NCI-H524 treated with DMSO at 0.1 percent for 48 hours (cell line): ENCODE data around the gene KPNB1.

Experiments
- DNase-seq: peaks from one replicate; lab custom pipeline; 2025; lab: John Stamatoyannopoulos, UW

The KPNB1 gene

GRCh38 chr17:47696717-47697642 lies 47.3 kb downstream of the KPNB1 start:
- DNase-seq = no peak

GRCh38 chr17:47697906-47698711 lies 48.4 kb downstream of the KPNB1 start:
- DNase-seq = no peak

- no peak for DNase-seq
Observed at GRCh38 chr17:47698749-47699535, 49.2 kb downstream of the KPNB1 start.

- no peak for DNase-seq
Observed at GRCh38 chr17:47699536-47699840, 49.8 kb downstream of the KPNB1 start.

GRCh38 chr17:47700471-47701449 lies 51.0 kb downstream of the KPNB1 start:
- no peak for DNase-seq

GRCh38 chr17:47701608-47702007 lies 51.9 kb downstream of the KPNB1 start:
- DNase-seq = no peak

GRCh38 chr17:47702391-47702995 lies 52.8 kb downstream of the KPNB1 start:
- no peak for DNase-seq

GRCh38 chr17:47703191-47703591 lies 53.5 kb downstream of the KPNB1 start:
- no peak for DNase-seq

- DNase-seq = no peak
Observed at GRCh38 chr17:47703671-47704070, 54.0 kb downstream of the KPNB1 start.

- DNase-seq = no peak
Observed at GRCh38 chr17:47704116-47704515, 54.4 kb downstream of the KPNB1 start.

- no peak for DNase-seq
Observed at GRCh38 chr17:47704736-47705135, 55.0 kb downstream of the KPNB1 start.

- no peak for DNase-seq
Observed at GRCh38 chr17:47705536-47706530, 56.1 kb downstream of the KPNB1 start.

GRCh38 chr17:47707056-47707804 lies 57.5 kb downstream of the KPNB1 start:
- DNase-seq = no peak

GRCh38 chr17:47707884-47708283 lies 58.2 kb downstream of the KPNB1 start:
- DNase-seq = no peak

- DNase-seq = no peak
Observed at GRCh38 chr17:47708312-47708863, 58.7 kb downstream of the KPNB1 start.

GRCh38 chr17:47708864-47709541 lies 59.3 kb downstream of the KPNB1 start:
- no peak for DNase-seq

- no peak for DNase-seq
Observed at GRCh38 chr17:47709594-47709993, 59.9 kb downstream of the KPNB1 start.
